Measurements from ENCODE around the gene TFAP2A.

The TFAP2A gene

GRCh38 chr6:10411131-10411970 lies 3.5 kb downstream of the TFAP2A start:
- ATAC-seq (no peak), DNase-seq (no peak)
- Mint-ChIP-seq H3K27ac (peak overlapping the region in 1 of 2 donors; percentile 72), H3K4me1 (peaks cover 64% of the 10 kb centered on the region), H3K4me3 (peak overlapping the region; percentile 84 to 87), H3K9me3 (peaks cover 13 to 21% of the 10 kb centered on the region in 2 donors), H3K27me3 (peaks cover 99% of the 10 kb centered on the region)

- peaks cover 56% of the 10 kb centered on the region for H3K4me1 Mint-ChIP-seq
These were observed 4.4 kb downstream of the TFAP2A start for GRCh38 chr6:10410207-10411050.

GRCh38 chr6:10409731-10410206 lies 5.1 kb downstream of the TFAP2A start:
- H3K4me3 Mint-ChIP-seq: peak overlapping the region in 1 of 2 donors; percentile 13
- peaks cover 28 to 30% of the 10 kb centered on the region in 2 donors for H3K9me3 Mint-ChIP-seq
- no peak for ATAC-seq
- DNase-seq: no peak
- peaks cover 99% of the 10 kb centered on the region for H3K27me3 Mint-ChIP-seq
- H3K4me1 Mint-ChIP-seq: peaks cover 54% of the 10 kb centered on the region
- H3K27ac Mint-ChIP-seq: peak overlapping the region in 1 of 2 donors; percentile 81

More at GRCh38 chr6:10410207-10411050, 4.4 kb downstream of the TFAP2A start:
- no peak for ATAC-seq
- Mint-ChIP-seq H3K4me3 (peak overlapping the region; percentile 84 to 87), H3K9me3 (peaks cover 22 to 26% of the 10 kb centered on the region in 2 donors), H3K27ac (no peak overlapping the region), H3K27me3 (peaks cover 99% of the 10 kb centered on the region)
- no peak for DNase-seq

GRCh38 chr6:10409233-10409721 lies 5.6 kb downstream of the TFAP2A start:
- H3K27ac Mint-ChIP-seq: peak overlapping the region in 1 of 2 donors; percentile 65
- no peak overlapping the region for H3K4me3 Mint-ChIP-seq

GRCh38 chr6:10408457-10408856 lies 6.4 kb downstream of the TFAP2A start:
- peaks cover 49% of the 10 kb centered on the region for H3K4me1 Mint-ChIP-seq
- no peak for DNase-seq
- peaks cover 28 to 37% of the 10 kb centered on the region in 2 donors for H3K9me3 Mint-ChIP-seq
- H3K4me3 Mint-ChIP-seq: no peak overlapping the region
- peaks cover 90% of the 10 kb centered on the region for H3K27me3 Mint-ChIP-seq
- H3K27ac Mint-ChIP-seq: no peak overlapping the region
- ATAC-seq: no peak

More at GRCh38 chr6:10409233-10409721, 5.6 kb downstream of the TFAP2A start:
- Mint-ChIP-seq H3K4me1 (peaks cover 54% of the 10 kb centered on the region), H3K9me3 (peaks cover 28 to 35% of the 10 kb centered on the region in 2 donors), H3K27me3 (peaks cover 98% of the 10 kb centered on the region)
- no peak for ATAC-seq
- no peak for DNase-seq

- Mint-ChIP-seq H3K4me3 (no peak overlapping the region), H3K27ac (no peak overlapping the region), H3K27me3 (peaks cover 90% of the 10 kb centered on the region), H3K9me3 (peaks cover 31 to 37% of the 10 kb centered on the region in 2 donors), H3K4me1 (peaks cover 48% of the 10 kb centered on the region)
- DNase-seq (no peak), ATAC-seq (no peak)
These were observed 7.2 kb downstream of the TFAP2A start for GRCh38 chr6:10407674-10408054.

GRCh38 chr6:10407018-10407673 lies 7.7 kb downstream of the TFAP2A start:
- Mint-ChIP-seq H3K27me3 (peaks cover 90% of the 10 kb centered on the region), H3K4me1 (peaks cover 48% of the 10 kb centered on the region), H3K9me3 (peaks cover 36 to 37% of the 10 kb centered on the region in 2 donors), H3K4me3 (no peak overlapping the region), H3K27ac (no peak overlapping the region)
- ATAC-seq (no peak), DNase-seq (no peak)

GRCh38 chr6:10406556-10406955 lies 8.3 kb downstream of the TFAP2A start:
- peaks cover 36 to 37% of the 10 kb centered on the region in 2 donors for H3K9me3 Mint-ChIP-seq
- peaks cover 44% of the 10 kb centered on the region for H3K4me1 Mint-ChIP-seq
- no peak overlapping the region for H3K27ac Mint-ChIP-seq
- no peak overlapping the region for H3K4me3 Mint-ChIP-seq
- DNase-seq: no peak
- peaks cover 90% of the 10 kb centered on the region for H3K27me3 Mint-ChIP-seq
- ATAC-seq: no peak

GRCh38 chr6:10405513-10405900 lies 9.4 kb downstream of the TFAP2A start:
- Mint-ChIP-seq H3K9me3 (peaks cover 35 to 38% of the 10 kb centered on the region in 2 donors), H3K4me1 (peaks cover 33% of the 10 kb centered on the region), H3K27me3 (peaks cover 90% of the 10 kb centered on the region), H3K27ac (no peak overlapping the region), H3K4me3 (peak overlapping the region; percentile 92 to 93)
- DNase-seq (no peak), ATAC-seq (no peak)

- Mint-ChIP-seq H3K27me3 (peaks cover 90% of the 10 kb centered on the region), H3K4me3 (peak overlapping the region; percentile 92 to 93), H3K27ac (peak overlapping the region; percentile 53 to 71), H3K4me1 (peaks cover 28% of the 10 kb centered on the region), H3K9me3 (peaks cover 35% of the 10 kb centered on the region in 2 donors)
- no peak for ATAC-seq
- no peak for DNase-seq
These were observed 9.9 kb downstream of the TFAP2A start for GRCh38 chr6:10404799-10405512.

GRCh38 chr6:10404107-10404798 lies 10.6 kb downstream of the TFAP2A start:
- H3K4me3 Mint-ChIP-seq: peak overlapping the region; percentile 92 to 93
- H3K27me3 Mint-ChIP-seq: peaks cover 90% of the 10 kb centered on the region
- H3K9me3 Mint-ChIP-seq: peaks cover 28 to 31% of the 10 kb centered on the region in 2 donors
- peak overlapping the region; percentile 87 to 95 for H3K27ac Mint-ChIP-seq
- DNase-seq (peak; percentile 95 to 96), ATAC-seq (peak; percentile 99)
- H3K4me1 Mint-ChIP-seq: peaks cover 21% of the 10 kb centered on the region

- Mint-ChIP-seq H3K4me3 (peak overlapping the region; percentile 78 to 92), H3K9me3 (peaks cover 26 to 30% of the 10 kb centered on the region in 2 donors), H3K4me1 (peaks cover 19% of the 10 kb centered on the region), H3K27ac (no peak overlapping the region), H3K27me3 (peaks cover 91% of the 10 kb centered on the region)
- DNase-seq (no peak), ATAC-seq (peak; percentile 16)
These were observed 11.3 kb downstream of the TFAP2A start for GRCh38 chr6:10403385-10404106.

- Mint-ChIP-seq H3K9me3 (peaks cover 26 to 30% of the 10 kb centered on the region in 2 donors), H3K4me3 (peak overlapping the region; percentile 27 to 78), H3K27ac (no peak overlapping the region), H3K4me1 (peaks cover 19% of the 10 kb centered on the region), H3K27me3 (peaks cover 91% of the 10 kb centered on the region)
- ATAC-seq (no peak), DNase-seq (no peak)
These were observed 12.1 kb downstream of the TFAP2A start for GRCh38 chr6:10402648-10403311.

All from stimulated activated naive CD8-positive, alpha-beta T cell treated with anti-CD3 and anti-CD28 coated beads, Interleukin-15, amount 100 ng/mL, for 72 hours (primary cell).